ENCODE results near the gene KCNC1.

DNA sequence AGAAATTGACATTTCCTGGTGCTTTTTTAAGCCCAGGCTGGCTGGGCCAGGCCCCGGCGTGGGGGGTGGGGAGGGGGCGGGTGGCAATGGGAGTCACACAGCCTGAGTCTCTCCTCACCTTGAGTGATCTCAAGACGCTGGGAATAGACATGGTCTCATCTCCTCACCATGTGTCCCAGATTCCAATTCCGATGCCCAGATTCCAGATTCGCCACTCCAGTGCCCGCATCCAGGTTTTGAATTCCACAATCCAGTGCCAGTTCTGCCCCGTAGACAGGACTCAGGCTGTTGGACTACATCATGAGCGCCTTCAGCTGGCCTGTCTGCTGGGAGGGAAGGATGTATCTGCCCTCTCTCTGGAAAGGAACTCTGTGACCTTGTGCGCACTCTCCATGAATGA, 19.1 kb downstream of the KCNC1 start:
- TF ChIP-seq EP300 (IDR thresholded peaks at IDR 0.05): no peak
- no peak for TF ChIP-seq CTCF (IDR thresholded peaks at IDR 0.05)

All from tibial nerve (tissue), 4 donors.